SU-DHL-6 (cell line): ENCODE measurements around the gene SLC35E2B.
"Not testable (repeated sequence)": the region's sequence is repeated elsewhere in the genome, so short reads cannot be mapped to it uniquely, and the experiment has no call there.

Experiments used
- H2AFZ ChIP-seq: fragments of 200-600 bp; sonication (generic); 2 replicates; pipeline ENCODE4 v1.6.1; 2014; ENCODE audit warnings: low read depth, mild to moderate bottlenecking, moderate library complexity, mixed read lengths, antibody characterized with exemption, low read length; ENCODE audit not compliant: severe bottlenecking
- H3F3A ChIP-seq: fragments of 200-600 bp; shearing (Covaris generic); 2 replicates; pipeline ENCODE4 v1.6.0; 2016; ENCODE audit warnings: antibody characterized with exemption, mild to moderate bottlenecking; ENCODE audit not compliant: insufficient read depth
- H3K27ac ChIP-seq: fragments of 200-600 bp; sonication (generic); 2 replicates; pipeline ENCODE4 v1.5.1; 2016; ENCODE audit warnings: low read depth, mild to moderate bottlenecking, low read length, moderate library complexity, mixed read lengths
- H3K27me3 ChIP-seq: fragments of 200-600 bp; sonication (generic), shearing (Covaris generic); 2 replicates; pipeline ENCODE4 v1.6.0; 2014; ENCODE audit warnings: mild to moderate bottlenecking, low read length
- H3K36me3 ChIP-seq: fragments of 200-600 bp; sonication (generic); 2 replicates; pipeline ENCODE4 v1.6.1; 2014; ENCODE audit warnings: mild to moderate bottlenecking, low read length, mixed read lengths
- H3K4me2 ChIP-seq: fragments of 300-600, 200-600 bp; shearing (Covaris generic), sonication (generic); 2 replicates; pipeline ENCODE4 v1.6.0; 2014; ENCODE audit warnings: low read length, low read depth, mild to moderate bottlenecking; ENCODE audit not compliant: poor library complexity, severe bottlenecking
- H3K4me3 ChIP-seq: fragments of 200-600 bp; sonication (generic); 2 replicates; pipeline ENCODE4 v1.5.1; 2014; ENCODE audit warnings: antibody characterized with exemption, low read length, mild to moderate bottlenecking, mixed read lengths; ENCODE audit not compliant: insufficient read depth, poor library complexity, severe bottlenecking
- H3K79me2 ChIP-seq: fragments of 200-600 bp; sonication (generic); 2 replicates; pipeline ENCODE4 v1.6.1; 2014; ENCODE audit warnings: mild to moderate bottlenecking, low read length, moderate library complexity; ENCODE audit not compliant: insufficient read depth
- H3K9ac ChIP-seq: fragments of 200-600 bp; sonication (generic); 2 replicates; pipeline ENCODE4 v1.7.0; 2014; ENCODE audit warnings: mild to moderate bottlenecking, low read length
- H3K9me2 ChIP-seq: fragments of 200-600 bp; sonication (generic); replicated peaks from 2 replicates; pipeline ENCODE4 v1.6.1; 2014; ENCODE audit warnings: low read length; ENCODE audit not compliant: insufficient read depth
- H3K9me3 ChIP-seq: fragments of 200-600 bp; sonication (generic); 2 replicates; pipeline ENCODE4 v1.6.1; 2014; ENCODE audit warnings: low read length, mixed read lengths; ENCODE audit not compliant: insufficient read depth
- H4K20me1 ChIP-seq: fragments of 200-600 bp; sonication (generic); 2 replicates; pipeline ENCODE4 v1.6.1; 2014; ENCODE audit warnings: low read depth, mild to moderate bottlenecking, antibody characterized with exemption, low read length, moderate library complexity, mixed read lengths
- CTCF ChIP-seq: fragments of 200-600 bp; sonication (generic); IDR thresholded peaks from one replicate; pipeline ENCODE4 v1.5.1; 2017; ENCODE audit warnings: antibody characterized with exemption, mild to moderate bottlenecking, low read length, moderate library complexity; ENCODE audit not compliant: insufficient read depth, poor library complexity, severe bottlenecking
- EZH2phosphoT487 ChIP-seq: fragments of 200-600 bp; sonication (generic), shearing (Covaris generic); conservative IDR thresholded peaks from 2 replicates; pipeline ENCODE4 v1.6.1; 2018; ENCODE audit warnings: mild to moderate bottlenecking, antibody characterized with exemption, low read length, moderate library complexity, mixed read lengths

Gene SLC35E2B

GRCh38 chr1:1704284-1704957 lies 11.8 kb upstream of the SLC35E2B start:
- H3K27me3 ChIP-seq, result not testable (repeated sequence)

GRCh38 chr1:1703796-1704195 lies 11.2 kb upstream of the SLC35E2B start:
- H4K20me1 ChIP-seq, result no peaks in the 10 kb centered on the region

More at GRCh38 chr1:1704284-1704957, 11.8 kb upstream of the SLC35E2B start:
- not testable (repeated sequence) for H3K27ac ChIP-seq, H4K20me1 ChIP-seq, H3K9me2 ChIP-seq, H2AFZ ChIP-seq, H3K9me3 ChIP-seq, H3K36me3 ChIP-seq, H3F3A ChIP-seq, H3K79me2 ChIP-seq, H3K4me2 ChIP-seq, H3K4me3 ChIP-seq, H3K9ac ChIP-seq

DNA sequence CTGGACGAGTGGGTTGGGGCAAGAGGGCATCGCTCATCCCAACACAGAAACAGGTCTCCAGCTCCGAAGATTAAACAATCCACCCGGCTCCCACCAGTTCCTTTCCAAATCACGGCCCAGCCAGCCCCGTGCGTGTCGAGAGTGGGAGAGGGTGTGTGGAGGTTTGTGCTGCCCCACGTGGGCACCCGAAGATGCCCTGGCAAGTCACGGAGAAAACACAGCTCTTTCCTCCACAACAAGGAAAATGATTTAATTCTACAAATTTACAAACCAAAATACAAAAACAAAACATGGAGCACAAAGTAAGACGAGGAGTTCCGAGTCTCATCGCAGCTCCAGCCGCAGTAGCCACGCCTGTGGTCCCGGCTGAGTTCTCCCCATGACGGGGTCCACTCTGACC lies 9.9 kb upstream of the SLC35E2B start:
- H3F3A ChIP-seq, H3K4me3 ChIP-seq, H3K27me3 ChIP-seq, H3K79me2 ChIP-seq, H3K4me2 ChIP-seq, H3K9me3 ChIP-seq, H3K9me2 ChIP-seq, H2AFZ ChIP-seq, H3K27ac ChIP-seq, H3K9ac ChIP-seq, H4K20me1 ChIP-seq, H3K36me3 ChIP-seq: not testable (repeated sequence)

More at GRCh38 chr1:1703796-1704195, 11.2 kb upstream of the SLC35E2B start:
- H3K9me2 ChIP-seq, result no peaks in the 10 kb centered on the region
- no peak overlapping the region for H3K9ac ChIP-seq
- TF ChIP-seq CTCF (no peak), EZH2phosphoT487 (no peak)
- no peak overlapping the region for H3K27ac ChIP-seq
- H3K27me3 ChIP-seq, result no peaks in the 10 kb centered on the region
- H3K79me2 ChIP-seq, result no peaks in the 10 kb centered on the region
- H3K4me2 ChIP-seq, result no peak overlapping the region
- no peak overlapping the region for H3K4me3 ChIP-seq
- H3F3A ChIP-seq, result no peaks in the 10 kb centered on the region
- H2AFZ ChIP-seq, result no peak overlapping the region
- H3K9me3 ChIP-seq, result no peaks in the 10 kb centered on the region
- no peaks in the 10 kb centered on the region for H3K36me3 ChIP-seq

DNA sequence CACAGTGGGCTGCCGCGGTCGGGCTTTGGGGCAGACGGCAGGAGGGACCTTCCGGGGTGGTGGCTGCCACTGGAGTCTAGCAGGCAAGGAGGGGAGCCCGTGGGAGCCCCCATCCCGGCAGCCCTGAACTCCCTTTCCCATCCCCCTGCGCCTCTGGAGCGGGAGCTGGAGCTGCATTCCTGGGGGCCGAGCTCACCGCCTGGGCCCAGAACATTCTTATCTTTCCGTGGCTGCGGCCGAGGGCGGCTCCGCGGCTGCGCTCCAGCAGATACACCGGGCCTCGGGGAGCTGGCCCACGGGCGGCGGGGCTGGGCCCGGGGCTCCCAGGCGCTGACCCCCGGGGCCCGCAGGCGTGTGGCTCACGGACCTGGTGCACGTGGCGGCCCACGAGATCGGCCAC lies 8.0 kb upstream of the SLC35E2B start:
- not testable (repeated sequence) for H3K4me2 ChIP-seq, H3K27me3 ChIP-seq, H3K9me2 ChIP-seq, H4K20me1 ChIP-seq, H3K27ac ChIP-seq, H2AFZ ChIP-seq, H3F3A ChIP-seq, H3K9ac ChIP-seq, H3K36me3 ChIP-seq, H3K79me2 ChIP-seq, H3K9me3 ChIP-seq, H3K4me3 ChIP-seq

DNA sequence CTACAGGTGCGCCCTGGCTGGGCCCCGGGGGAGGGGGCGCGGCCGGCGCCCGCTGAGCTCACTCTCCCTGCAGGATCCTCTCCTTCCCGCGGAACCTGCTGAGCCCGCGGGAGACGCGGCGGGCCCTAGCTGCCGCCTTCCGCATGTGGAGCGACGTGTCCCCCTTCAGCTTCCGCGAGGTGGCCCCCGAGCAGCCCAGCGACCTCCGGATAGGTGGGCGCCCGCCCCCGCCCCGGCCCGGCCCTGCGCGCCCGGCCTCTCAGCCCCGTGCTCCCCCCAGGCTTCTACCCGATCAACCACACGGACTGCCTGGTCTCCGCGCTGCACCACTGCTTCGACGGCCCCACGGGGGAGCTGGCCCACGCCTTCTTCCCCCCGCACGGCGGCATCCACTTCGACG lies 7.5 kb upstream of the SLC35E2B start:
- H4K20me1 ChIP-seq, H3K27me3 ChIP-seq, H3K9ac ChIP-seq, H3K36me3 ChIP-seq, H2AFZ ChIP-seq, H3K4me3 ChIP-seq, H3K79me2 ChIP-seq, H3K27ac ChIP-seq, H3K4me2 ChIP-seq, H3K9me2 ChIP-seq, H3K9me3 ChIP-seq, H3F3A ChIP-seq: not testable (repeated sequence)

DNA sequence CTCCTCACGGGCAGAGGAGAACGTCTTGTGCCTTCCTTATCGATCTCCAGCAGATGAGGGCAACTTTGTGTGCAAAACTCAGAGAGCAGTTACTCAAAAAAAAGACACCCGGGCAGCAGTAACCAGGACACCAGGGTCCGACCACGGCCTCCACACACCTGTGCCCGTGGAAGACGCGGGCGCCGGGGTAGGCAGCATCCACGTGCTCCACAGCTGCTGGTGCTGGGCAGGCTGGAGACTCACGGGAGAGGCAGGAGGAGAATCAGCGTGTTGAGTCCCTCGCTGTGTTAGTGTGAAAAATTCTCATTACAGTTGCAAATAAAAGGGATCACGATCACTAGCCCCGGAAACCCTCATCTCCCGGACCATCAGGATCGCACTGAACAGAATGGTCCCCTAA lies 6.5 kb upstream of the SLC35E2B start:
- H3K27ac ChIP-seq, H3F3A ChIP-seq: not testable (repeated sequence)

GRCh38 chr1:1697358-1698183 lies 5.0 kb upstream of the SLC35E2B start:
- not testable (repeated sequence) for H3K9ac ChIP-seq

More for the DNA sequence above, 6.5 kb upstream of the SLC35E2B start:
- not testable (repeated sequence) for H2AFZ ChIP-seq, H3K9me3 ChIP-seq, H3K79me2 ChIP-seq, H3K9me2 ChIP-seq, H3K27me3 ChIP-seq, H4K20me1 ChIP-seq, H3K9ac ChIP-seq, H3K36me3 ChIP-seq, H3K4me2 ChIP-seq, H3K4me3 ChIP-seq

More at GRCh38 chr1:1697358-1698183, 5.0 kb upstream of the SLC35E2B start:
- not testable (repeated sequence) for H3K27ac ChIP-seq, H3K36me3 ChIP-seq, H3K4me3 ChIP-seq, H3K9me3 ChIP-seq, H3F3A ChIP-seq, H4K20me1 ChIP-seq, H3K79me2 ChIP-seq, H3K4me2 ChIP-seq, H2AFZ ChIP-seq, H3K27me3 ChIP-seq, H3K9me2 ChIP-seq
